Measurements from ENCODE around the gene TMUB1.

TMUB1 gene

GRCh38 chr7:151066273-151066974 lies 16.9 kb downstream of the TMUB1 start:
- DNase-seq = no peak

- DNase-seq = no peak
Observed at GRCh38 chr7:151065516-151065915, 17.8 kb downstream of the TMUB1 start.

GRCh38 chr7:151064993-151065392 lies 18.3 kb downstream of the TMUB1 start:
- no peak for DNase-seq

GRCh38 chr7:151064454-151064853 lies 18.8 kb downstream of the TMUB1 start:
- DNase-seq = no peak

GRCh38 chr7:151063212-151063561 lies 20.1 kb downstream of the TMUB1 start:
- DNase-seq = no peak

- DNase-seq = peak; percentile 21
Observed at GRCh38 chr7:151062399-151063211, 20.7 kb downstream of the TMUB1 start.

- no peak for DNase-seq
Observed at GRCh38 chr7:151062111-151062398, 21.2 kb downstream of the TMUB1 start.

GRCh38 chr7:151061213-151062110 lies 21.8 kb downstream of the TMUB1 start:
- no peak for DNase-seq

GRCh38 chr7:151060416-151061212 lies 22.7 kb downstream of the TMUB1 start:
- no peak for DNase-seq

- no peak for DNase-seq
Observed at GRCh38 chr7:151060113-151060415, 23.2 kb downstream of the TMUB1 start.

GRCh38 chr7:151059367-151060112 lies 23.8 kb downstream of the TMUB1 start, which contains the start of gene SLC4A2:
Gene SLC4A2, plus strand, starts transcription at chr7:151059589. Its CDS starts 2,399 bp downstream, at chr7:151061988.
- peak; percentile 63 for DNase-seq

GRCh38 chr7:151058781-151059366 lies 24.4 kb downstream of the TMUB1 start:
- DNase-seq = no peak

GRCh38 chr7:151057989-151058780 lies 25.1 kb downstream of the TMUB1 start:
- peak; percentile 99 for DNase-seq

- DNase-seq = no peak
Observed at GRCh38 chr7:151057506-151057988, 25.7 kb downstream of the TMUB1 start, which contains the start of gene CDK5. Gene CDK5, minus strand, starts transcription at chr7:151057897. Its CDS starts 49 bp downstream, at chr7:151057848.

- DNase-seq = peak; percentile 10
Observed at GRCh38 chr7:151056666-151057505, 26.4 kb downstream of the TMUB1 start.

- no peak for DNase-seq
Observed at GRCh38 chr7:151056283-151056665, 27.0 kb downstream of the TMUB1 start.

- no peak for DNase-seq
Observed at GRCh38 chr7:151053751-151054150, 29.5 kb downstream of the TMUB1 start.

- no peak for DNase-seq
Observed at GRCh38 chr7:151053096-151053495, 30.2 kb downstream of the TMUB1 start.

GRCh38 chr7:151051108-151051507 lies 32.2 kb downstream of the TMUB1 start:
- no peak for DNase-seq

Measured in NCI-H2227 treated with DMSO at 0.1 percent for 48 hours (cell line).